ENCODE measurements around the gene SRP54. TPM values are rescaled to one million over a fixed set of nuclear protein-coding genes. Genes with fewer than 3 reads are reported as not detected.

SRP54 gene
- total RNA-seq, 3 donors from 2014 or later, result 32.9 to 45.6 (median 40.6) TPM

GRCh38 chr14:34997762-34998161 lies 15.0 kb downstream of the SRP54 start:
- intact Hi-C loops (cut with DNase I, micrococcal nuclease), result no loop called here
- Histone ChIP-seq H3K4me1 (ENCODE audit: low read depth) (no peaks in the 10 kb centered on the region), H3K36me3 (ENCODE audit: low read depth) (no peaks in the 10 kb centered on the region), H3K9me3 (no peaks in the 10 kb centered on the region), H3K4me3 (no peak overlapping the region)
- ATAC-seq (no peak), DNase-seq (no peak)
- no peak for TF ChIP-seq CTCF (IDR thresholded peaks at IDR 0.05)

GRCh38 chr14:34999500-34999899 lies 16.7 kb downstream of the SRP54 start:
- no peaks in the 10 kb centered on the region for H3K9me3 ChIP-seq
- DNase-seq, result no peak
- H3K4me3 ChIP-seq, result no peak overlapping the region
- no peak for ATAC-seq
- intact Hi-C loops (cut with DNase I, micrococcal nuclease), result no loop called here
- TF ChIP-seq CTCF (IDR thresholded peaks at IDR 0.05), result no peak
- no peaks in the 10 kb centered on the region for H3K36me3 ChIP-seq (ENCODE audit: low read depth)
- no peaks in the 10 kb centered on the region for H3K4me1 ChIP-seq (ENCODE audit: low read depth)

- no peaks in the 10 kb centered on the region for H3K9me3 ChIP-seq
- H3K4me1 ChIP-seq (ENCODE audit: low read depth), result no peaks in the 10 kb centered on the region
- no peak overlapping the region for H3K4me3 ChIP-seq
- intact Hi-C loops (cut with DNase I, micrococcal nuclease), result no loop called here
- ATAC-seq, result no peak
- DNase-seq, result no peak
- no peaks in the 10 kb centered on the region for H3K36me3 ChIP-seq (ENCODE audit: low read depth)
- TF ChIP-seq CTCF (IDR thresholded peaks at IDR 0.05), result no peak
Measured at GRCh38 chr14:35001621-35002020, 18.8 kb downstream of the SRP54 start.

- ATAC-seq, result peak; percentile 33
- no peak for TF ChIP-seq CTCF (IDR thresholded peaks at IDR 0.05)
Measured at GRCh38 chr14:35004839-35005238, 22.0 kb downstream of the SRP54 start.

GRCh38 chr14:35016568-35016967 lies 33.8 kb downstream of the SRP54 start:
- no peak for TF ChIP-seq CTCF (IDR thresholded peaks at IDR 0.05)
- Histone ChIP-seq H3K4me1 (ENCODE audit: low read depth) (no peaks in the 10 kb centered on the region), H3K9me3 (no peaks in the 10 kb centered on the region), H3K36me3 (ENCODE audit: low read depth) (peaks cover 4% of the 10 kb centered on the region), H3K4me3 (no peak overlapping the region)
- no peak for DNase-seq
- no peak for ATAC-seq
- intact Hi-C loops (cut with DNase I, micrococcal nuclease), result no loop called here

More at GRCh38 chr14:35004839-35005238, 22.0 kb downstream of the SRP54 start:
- intact Hi-C loops (cut with DNase I, micrococcal nuclease), result no loop called here
- DNase-seq, result no peak
- Histone ChIP-seq H3K4me1 (ENCODE audit: low read depth) (no peaks in the 10 kb centered on the region), H3K4me3 (no peak overlapping the region), H3K36me3 (ENCODE audit: low read depth) (peaks cover 4% of the 10 kb centered on the region), H3K9me3 (no peaks in the 10 kb centered on the region)

- ATAC-seq (no peak), DNase-seq (no peak)
- peaks cover under 1% of the 10 kb centered on the region for H3K36me3 ChIP-seq (ENCODE audit: low read depth)
- no peaks in the 10 kb centered on the region for H3K4me1 ChIP-seq (ENCODE audit: low read depth)
- H3K9me3 ChIP-seq, result no peaks in the 10 kb centered on the region
- no peak overlapping the region for H3K4me3 ChIP-seq
- intact Hi-C loops (cut with DNase I, micrococcal nuclease), result no loop called here
- TF ChIP-seq CTCF (IDR thresholded peaks at IDR 0.05), result no peak
Measured at GRCh38 chr14:35020713-35021112, 37.9 kb downstream of the SRP54 start.
